HepG2 (cell line): Measurements from ENCODE around the gene BAIAP2L1. TPM values are rescaled to one million over a fixed set of nuclear protein-coding genes. Genes with fewer than 3 reads are reported as not detected.

Experiments
- BRD4 ChIP-seq: sonication (generic); formaldehyde crosslinking; IDR thresholded peaks from 2 replicates; pipeline ENCODE4 v1.4.0; 2020; ENCODE audit warnings: missing genetic modification reagents
- FOSL2 ChIP-seq: sonication (generic); formaldehyde crosslinking; IDR thresholded peaks from 2 replicates; pipeline ENCODE4 v1.4.0; 2020; ENCODE audit warnings: missing genetic modification reagents
- KAT8 ChIP-seq: IDR thresholded peaks from 2 replicates; pipeline ENCODE4 v1.6.1; 2016; ENCODE audit warnings: missing genetic modification reagents, missing compliant biosample characterization
- MTA3 ChIP-seq: sonication (generic); formaldehyde crosslinking; IDR thresholded peaks from 2 replicates; pipeline ENCODE4 v1.4.0; 2020; ENCODE audit warnings: missing genetic modification reagents
- NFE2L2 ChIP-seq: fragments of 150-350 bp; IDR thresholded peaks from 2 replicates; pipeline ENCODE4 v1.6.1; 2014; ENCODE audit warnings: low read length
- RCOR2 ChIP-seq: IDR thresholded peaks from 2 replicates; pipeline ENCODE4 v1.6.1; 2016; ENCODE audit warnings: missing biosample characterization, missing genetic modification reagents
- TBP ChIP-seq: sonication (generic); formaldehyde crosslinking; IDR thresholded peaks from 2 replicates; pipeline ENCODE4 v1.5.0; 2020; ENCODE audit warnings: missing genetic modification reagents
- ZFP82 ChIP-seq: sonication (generic); formaldehyde crosslinking; IDR thresholded peaks from 2 replicates; pipeline ENCODE4 v1.5.1; 2020; ENCODE audit warnings: mild to moderate bottlenecking, missing genetic modification reagents, borderline replicate concordance
- ZNF468 ChIP-seq: sonication (generic); formaldehyde crosslinking; IDR thresholded peaks from 2 replicates; pipeline ENCODE4 v1.8.0; 2022; ENCODE audit warnings: mild to moderate bottlenecking, moderate library complexity, missing genetic modification reagents
- polyA plus RNA-seq, 8 experiments: library from polyadenylated mRNA; depleted of rRNA in 3 of 8; stranded (reverse) in 7 of 8; unstranded in 1 of 8; fragments of >200 nt; fragmentation: Illumina TruSeq in 4 of 8; extraction: Trizol in 4 of 8; gene quantifications; 2 replicates each; pipeline versions ENCODE4 v1.2.1 to v1.2.3, GENCODE V29; 2011 to 2016; ENCODE audit warnings: low read depth in 4 of 8, missing spikeins in 1 of 8, mixed read lengths in 1 of 8; ENCODE audit not compliant: insufficient read depth in 1 of 8
- total RNA-seq, 5 experiments: library from RNA; depleted of rRNA; stranded (reverse); fragments of >200 nt; fragmentation: Illumina TruSeq; extraction: Trizol; gene quantifications; 2 replicates each; pipeline ENCODE4 v1.2.3, GENCODE V29; 2016; ENCODE audit warnings: low read depth in 1 of 5
- TF ChIP-seq, protein P1 (sequence below): sonication (generic); formaldehyde crosslinking; IDR thresholded peaks from 2 replicates; pipeline ENCODE4 v1.4.0; 2020; ENCODE audit warnings: missing genetic modification reagents, borderline replicate concordance
- TF ChIP-seq, protein P2 (sequence below): sonication (generic); formaldehyde crosslinking; IDR thresholded peaks from 2 replicates; pipeline ENCODE4 v1.5.1; 2020; ENCODE audit warnings: missing genetic modification reagents, mild to moderate bottlenecking, borderline replicate concordance
- TF ChIP-seq, protein P3 (sequence below): sonication (generic); formaldehyde crosslinking; IDR thresholded peaks from 2 replicates; pipeline ENCODE4 v1.4.0; 2020; ENCODE audit warnings: mild to moderate bottlenecking, missing genetic modification reagents
- TF ChIP-seq, protein P4 (sequence below): sonication (generic); formaldehyde crosslinking; IDR thresholded peaks from 2 replicates; pipeline ENCODE4 v1.4.0; 2020; ENCODE audit warnings: mild to moderate bottlenecking, low read depth, missing genetic modification reagents
- TF ChIP-seq, protein P5 (sequence below): sonication (generic); formaldehyde crosslinking; IDR thresholded peaks from 2 replicates; pipeline ENCODE4 v1.4.0; 2020; ENCODE audit warnings: missing genetic modification reagents, mild to moderate bottlenecking, borderline replicate concordance

The BAIAP2L1 gene
- total and polyA plus RNA-seq, 2 of the 13 experiments (the other 11 are each of a cell fraction or from before 2014, with no cell fraction given) = 13.0 to 21.5 TPM

DNA sequence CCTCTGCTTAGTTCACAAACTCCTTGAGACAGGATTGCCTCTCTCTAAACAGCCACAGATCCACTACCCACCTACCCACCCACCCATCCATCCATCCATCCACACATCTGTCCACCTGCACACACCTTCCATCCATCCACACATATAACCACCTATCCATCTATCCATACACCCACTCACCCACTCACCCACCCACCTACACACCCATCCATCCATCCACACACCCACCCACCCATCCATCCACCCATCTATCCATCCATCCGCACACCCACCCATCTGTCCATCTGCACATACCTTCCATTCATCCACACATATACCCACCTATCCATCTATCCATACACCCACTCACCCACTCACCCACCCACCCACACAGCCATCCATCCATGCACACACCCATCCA lies 158.5 kb downstream of the BAIAP2L1 start (continued):
- TF ChIP-seq KAT8 (CRISPR knock-in tag) (no peak), ZFP82 (CRISPR knock-in tag) (no peak), NFE2L2 (no peak), RCOR2 (CRISPR knock-in tag) (no peak), TBP (CRISPR knock-in tag) (no peak), FOSL2 (no peak), MTA3 (no peak), BRD4 (CRISPR knock-in tag) (no peak), ZNF468 (no peak)
- TF ChIP-seq, protein P1, sequence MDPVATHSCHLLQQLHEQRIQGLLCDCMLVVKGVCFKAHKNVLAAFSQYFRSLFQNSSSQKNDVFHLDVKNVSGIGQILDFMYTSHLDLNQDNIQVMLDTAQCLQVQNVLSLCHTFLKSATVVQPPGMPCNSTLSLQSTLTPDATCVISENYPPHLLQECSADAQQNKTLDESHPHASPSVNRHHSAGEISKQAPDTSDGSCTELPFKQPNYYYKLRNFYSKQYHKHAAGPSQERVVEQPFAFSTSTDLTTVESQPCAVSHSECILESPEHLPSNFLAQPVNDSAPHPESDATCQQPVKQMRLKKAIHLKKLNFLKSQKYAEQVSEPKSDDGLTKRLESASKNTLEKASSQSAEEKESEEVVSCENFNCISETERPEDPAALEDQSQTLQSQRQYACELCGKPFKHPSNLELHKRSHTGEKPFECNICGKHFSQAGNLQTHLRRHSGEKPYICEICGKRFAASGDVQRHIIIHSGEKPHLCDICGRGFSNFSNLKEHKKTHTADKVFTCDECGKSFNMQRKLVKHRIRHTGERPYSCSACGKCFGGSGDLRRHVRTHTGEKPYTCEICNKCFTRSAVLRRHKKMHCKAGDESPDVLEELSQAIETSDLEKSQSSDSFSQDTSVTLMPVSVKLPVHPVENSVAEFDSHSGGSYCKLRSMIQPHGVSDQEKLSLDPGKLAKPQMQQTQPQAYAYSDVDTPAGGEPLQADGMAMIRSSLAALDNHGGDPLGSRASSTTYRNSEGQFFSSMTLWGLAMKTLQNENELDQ (CRISPR knock-in tag) = no peak
- TF ChIP-seq, protein P2, sequence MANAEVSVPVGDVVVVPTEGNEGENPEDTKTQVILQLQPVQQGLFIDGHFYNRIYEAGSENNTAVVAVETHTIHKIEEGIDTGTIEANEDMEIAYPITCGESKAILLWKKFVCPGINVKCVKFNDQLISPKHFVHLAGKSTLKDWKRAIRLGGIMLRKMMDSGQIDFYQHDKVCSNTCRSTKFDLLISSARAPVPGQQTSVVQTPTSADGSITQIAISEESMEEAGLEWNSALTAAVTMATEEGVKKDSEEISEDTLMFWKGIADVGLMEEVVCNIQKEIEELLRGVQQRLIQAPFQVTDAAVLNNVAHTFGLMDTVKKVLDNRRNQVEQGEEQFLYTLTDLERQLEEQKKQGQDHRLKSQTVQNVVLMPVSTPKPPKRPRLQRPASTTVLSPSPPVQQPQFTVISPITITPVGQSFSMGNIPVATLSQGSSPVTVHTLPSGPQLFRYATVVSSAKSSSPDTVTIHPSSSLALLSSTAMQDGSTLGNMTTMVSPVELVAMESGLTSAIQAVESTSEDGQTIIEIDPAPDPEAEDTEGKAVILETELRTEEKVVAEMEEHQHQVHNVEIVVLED (CRISPR knock-in tag) = no peak
- TF ChIP-seq, protein P3, sequence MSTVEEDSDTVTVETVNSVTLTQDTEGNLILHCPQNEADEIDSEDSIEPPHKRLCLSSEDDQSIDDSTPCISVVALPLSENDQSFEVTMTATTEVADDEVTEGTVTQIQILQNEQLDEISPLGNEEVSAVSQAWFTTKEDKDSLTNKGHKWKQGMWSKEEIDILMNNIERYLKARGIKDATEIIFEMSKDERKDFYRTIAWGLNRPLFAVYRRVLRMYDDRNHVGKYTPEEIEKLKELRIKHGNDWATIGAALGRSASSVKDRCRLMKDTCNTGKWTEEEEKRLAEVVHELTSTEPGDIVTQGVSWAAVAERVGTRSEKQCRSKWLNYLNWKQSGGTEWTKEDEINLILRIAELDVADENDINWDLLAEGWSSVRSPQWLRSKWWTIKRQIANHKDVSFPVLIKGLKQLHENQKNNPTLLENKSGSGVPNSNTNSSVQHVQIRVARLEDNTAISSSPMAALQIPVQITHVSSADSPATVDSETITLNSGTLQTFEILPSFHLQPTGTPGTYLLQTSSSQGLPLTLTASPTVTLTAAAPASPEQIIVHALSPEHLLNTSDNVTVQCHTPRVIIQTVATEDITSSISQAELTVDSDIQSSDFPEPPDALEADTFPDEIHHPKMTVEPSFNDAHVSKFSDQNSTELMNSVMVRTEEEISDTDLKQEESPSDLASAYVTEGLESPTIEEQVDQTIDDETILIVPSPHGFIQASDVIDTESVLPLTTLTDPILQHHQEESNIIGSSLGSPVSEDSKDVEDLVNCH (CRISPR knock-in tag) = no peak
- TF ChIP-seq, protein P4, sequence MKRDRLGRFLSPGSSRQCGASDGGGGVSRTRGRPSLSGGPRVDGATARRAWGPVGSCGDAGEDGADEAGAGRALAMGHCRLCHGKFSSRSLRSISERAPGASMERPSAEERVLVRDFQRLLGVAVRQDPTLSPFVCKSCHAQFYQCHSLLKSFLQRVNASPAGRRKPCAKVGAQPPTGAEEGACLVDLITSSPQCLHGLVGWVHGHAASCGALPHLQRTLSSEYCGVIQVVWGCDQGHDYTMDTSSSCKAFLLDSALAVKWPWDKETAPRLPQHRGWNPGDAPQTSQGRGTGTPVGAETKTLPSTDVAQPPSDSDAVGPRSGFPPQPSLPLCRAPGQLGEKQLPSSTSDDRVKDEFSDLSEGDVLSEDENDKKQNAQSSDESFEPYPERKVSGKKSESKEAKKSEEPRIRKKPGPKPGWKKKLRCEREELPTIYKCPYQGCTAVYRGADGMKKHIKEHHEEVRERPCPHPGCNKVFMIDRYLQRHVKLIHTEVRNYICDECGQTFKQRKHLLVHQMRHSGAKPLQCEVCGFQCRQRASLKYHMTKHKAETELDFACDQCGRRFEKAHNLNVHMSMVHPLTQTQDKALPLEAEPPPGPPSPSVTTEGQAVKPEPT (CRISPR knock-in tag) = no peak
- TF ChIP-seq, protein P5, sequence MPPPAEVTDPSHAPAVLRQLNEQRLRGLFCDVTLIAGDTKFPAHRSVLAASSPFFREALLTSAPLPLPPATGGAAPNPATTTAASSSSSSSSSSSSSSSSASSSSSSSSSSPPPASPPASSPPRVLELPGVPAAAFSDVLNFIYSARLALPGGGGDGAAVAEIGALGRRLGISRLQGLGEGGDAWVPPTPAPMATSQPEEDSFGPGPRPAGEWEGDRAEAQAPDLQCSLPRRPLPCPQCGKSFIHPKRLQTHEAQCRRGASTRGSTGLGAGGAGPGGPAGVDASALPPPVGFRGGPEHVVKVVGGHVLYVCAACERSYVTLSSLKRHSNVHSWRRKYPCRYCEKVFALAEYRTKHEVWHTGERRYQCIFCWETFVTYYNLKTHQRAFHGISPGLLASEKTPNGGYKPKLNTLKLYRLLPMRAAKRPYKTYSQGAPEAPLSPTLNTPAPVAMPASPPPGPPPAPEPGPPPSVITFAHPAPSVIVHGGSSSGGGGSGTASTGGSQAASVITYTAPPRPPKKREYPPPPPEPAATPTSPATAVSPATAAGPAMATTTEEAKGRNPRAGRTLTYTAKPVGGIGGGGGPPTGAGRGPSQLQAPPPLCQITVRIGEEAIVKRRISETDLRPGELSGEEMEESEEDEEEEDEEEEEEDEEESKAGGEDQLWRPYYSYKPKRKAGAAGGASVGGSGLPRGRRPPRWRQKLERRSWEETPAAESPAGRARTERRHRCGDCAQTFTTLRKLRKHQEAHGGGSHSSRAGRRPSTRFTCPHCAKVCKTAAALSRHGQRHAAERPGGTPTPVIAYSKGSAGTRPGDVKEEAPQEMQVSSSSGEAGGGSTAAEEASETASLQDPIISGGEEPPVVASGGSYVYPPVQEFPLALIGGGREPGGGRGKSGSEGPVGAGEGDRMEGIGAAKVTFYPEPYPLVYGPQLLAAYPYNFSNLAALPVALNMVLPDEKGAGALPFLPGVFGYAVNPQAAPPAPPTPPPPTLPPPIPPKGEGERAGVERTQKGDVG (CRISPR knock-in tag) = no peak
- TF ChIP-seq, all 625 proteins: peak for 0
